ENCODE results near the gene ZNF83.
"Not testable (repeated sequence)": the region's sequence is repeated elsewhere in the genome, so short reads cannot be mapped to it uniquely, and the experiment has no call there.

Gene ZNF83

GRCh38 chr19:52637718-52638585 lies at the start of gene ZNF83:
Gene ZNF83, minus strand, starts transcription at chr19:52638355.
- peak; percentile 90 for DNase-seq (ENCODE audit: low read depth)

- no peak for DNase-seq (ENCODE audit: low read depth)
Measured at GRCh38 chr19:52687684-52688083, 49.5 kb upstream of the ZNF83 start.

GRCh38 chr19:52685811-52686210 lies 47.7 kb upstream of the ZNF83 start:
- no peak for DNase-seq (ENCODE audit: low read depth)

GRCh38 chr19:52681216-52681615 lies 43.1 kb upstream of the ZNF83 start:
- not testable (repeated sequence) for DNase-seq (ENCODE audit: low read depth)

- no peak for DNase-seq (ENCODE audit: low read depth)
Measured at GRCh38 chr19:52679598-52679997, 41.4 kb upstream of the ZNF83 start.

GRCh38 chr19:52675239-52675638 lies 37.1 kb upstream of the ZNF83 start:
- not testable (repeated sequence) for DNase-seq (ENCODE audit: low read depth)

GRCh38 chr19:52673014-52673413 lies 34.9 kb upstream of the ZNF83 start:
- no peak for DNase-seq (ENCODE audit: low read depth)

GRCh38 chr19:52670046-52670445 lies 31.9 kb upstream of the ZNF83 start:
- no peak for DNase-seq (ENCODE audit: low read depth)

GRCh38 chr19:52669586-52669985 lies 31.4 kb upstream of the ZNF83 start:
- no peak for DNase-seq (ENCODE audit: low read depth)

GRCh38 chr19:52667972-52668371 lies 29.8 kb upstream of the ZNF83 start:
- no peak for DNase-seq (ENCODE audit: low read depth)

GRCh38 chr19:52666506-52666905 lies 28.4 kb upstream of the ZNF83 start:
- no peak for DNase-seq (ENCODE audit: low read depth)

GRCh38 chr19:52665529-52665928 lies 27.4 kb upstream of the ZNF83 start:
- DNase-seq (ENCODE audit: low read depth): no peak

- no peak for DNase-seq (ENCODE audit: low read depth)
Measured at GRCh38 chr19:52665027-52665426, 26.9 kb upstream of the ZNF83 start.

- DNase-seq (ENCODE audit: low read depth): no peak
Measured at GRCh38 chr19:52664461-52664860, 26.3 kb upstream of the ZNF83 start.

GRCh38 chr19:52662631-52663030 lies 24.5 kb upstream of the ZNF83 start:
- DNase-seq (ENCODE audit: low read depth): no peak

GRCh38 chr19:52660981-52661380 lies 22.8 kb upstream of the ZNF83 start:
- no peak for DNase-seq (ENCODE audit: low read depth)

GRCh38 chr19:52659013-52659412 lies 20.9 kb upstream of the ZNF83 start:
- no peak for DNase-seq (ENCODE audit: low read depth)

GRCh38 chr19:52658595-52658994 lies 20.4 kb upstream of the ZNF83 start:
- no peak for DNase-seq (ENCODE audit: low read depth)

GRCh38 chr19:52653161-52653560 lies 15.0 kb upstream of the ZNF83 start:
- DNase-seq (ENCODE audit: low read depth): no peak

- DNase-seq (ENCODE audit: low read depth): no peak
Measured at GRCh38 chr19:52651956-52652355, 13.8 kb upstream of the ZNF83 start.

GRCh38 chr19:52648336-52649016 lies 10.3 kb upstream of the ZNF83 start:
- DNase-seq (ENCODE audit: low read depth): no peak

GRCh38 chr19:52646571-52647217 lies 8.5 kb upstream of the ZNF83 start:
- no peak for DNase-seq (ENCODE audit: low read depth)

- DNase-seq (ENCODE audit: low read depth): no peak
Measured at GRCh38 chr19:52640916-52641315, 2.8 kb upstream of the ZNF83 start.

Measured in CMK (cell line).